ENCODE measurements around the gene FSTL3. TPM values are rescaled to one million over a fixed set of nuclear protein-coding genes. Genes with fewer than 3 reads are reported as not detected.
A peak's percentile ranks its signal among the peaks of the same experiment; 100 is the strongest.

The FSTL3 gene
- total and polyA plus RNA-seq, 2 of the 8 experiments (the other 6 are each of a cell fraction or from before 2014, with no cell fraction given) = 8.1 to 11.8 TPM

- Histone ChIP-seq H3K4ac (replicated peaks; ENCODE audit: insufficient read length, low read depth, low read length) (no peak overlapping the region), H3K56ac (replicated peaks; ENCODE audit: insufficient read length, low read depth, low read length) (no peak overlapping the region), H2BK15ac (ENCODE audit: low read length) (no peak overlapping the region), H3K27ac (ENCODE audit: low read depth, low read length) (no peak overlapping the region), H2BK20ac (ENCODE audit: low read length) (no peak overlapping the region), H3K23me2 (ENCODE audit: low read depth, low read length) (no peaks in the 10 kb centered on the region), H3K9me3 (ENCODE audit: insufficient read depth in 2 of 2, low read depth in 1 of 2, low read length in 1 of 2) (peaks cover 4 to 6% of the 10 kb centered on the region in 2 experiments; a peak in 2 of 4 replicates), H3K4me1 (replicated peaks in 1 of 4; ENCODE audit: control insufficient read depth in 3 of 4, insufficient read depth in 4 of 4, low read length in 3 of 4) (peaks cover 0 to 8% (median 5%) of the 10 kb centered on the region in 4 experiments; a peak in 4 of 7 replicates), H3K79me1 (ENCODE audit: low read depth, low read length) (no peaks in the 10 kb centered on the region; the same call in none of the 2 replicates), H3K14ac (ENCODE audit: insufficient read length) (no peak overlapping the region), H2BK120ac (replicated peaks; ENCODE audit: low read depth, low read length) (no peak overlapping the region), H3K4me2 (ENCODE audit: insufficient read depth in 1 of 2, low read depth in 2 of 2, low read length in 2 of 2) (no peak overlapping the region), H4K20me1 (replicated peaks in 1 of 2; ENCODE audit: control insufficient read depth in 1 of 2, insufficient read depth in 2 of 2, low read length in 2 of 2) (peaks cover 0 to 3% of the 10 kb centered on the region in 2 experiments), H3K27me3 (replicated peaks in 1 of 4; ENCODE audit: control insufficient read depth in 3 of 4, extremely low read depth in 1 of 4, insufficient read depth in 3 of 4, low read length in 3 of 4) (peaks cover 0 to 2% (median 0%) of the 10 kb centered on the region in 4 experiments; a peak in 2 of 7 replicates), H2BK5ac (ENCODE audit: low read depth, low read length) (no peak overlapping the region), H2BK12ac (ENCODE audit: low read depth, low read length) (no peak overlapping the region), H4K8ac (ENCODE audit: extremely low read depth, insufficient read depth, low read length) (peak overlapping the region; percentile 29), H3K36me3 (ENCODE audit: control insufficient read depth in 2 of 4, insufficient read depth in 4 of 4, low read length in 3 of 4) (no peaks in the 10 kb centered on the region), H4K91ac (replicated peaks; ENCODE audit: insufficient read length, low read length) (no peak overlapping the region), H3K79me2 (ENCODE audit: control insufficient read depth in 1 of 2, insufficient read depth in 2 of 2, low read length in 2 of 2) (no peaks in the 10 kb centered on the region), H3K9ac (replicated peaks in 1 of 4; ENCODE audit: extremely low read depth in 1 of 4, low read depth in 3 of 4, low read length in 3 of 4) (no peak overlapping the region), H4K5ac (ENCODE audit: insufficient read length, low read depth, low read length) (no peak overlapping the region), H3K4me3 (ENCODE audit: extremely low read depth in 1 of 4, insufficient read depth in 2 of 4, low read depth in 3 of 4, low read length in 4 of 4) (no peak overlapping the region), H3K18ac (ENCODE audit: extremely low read depth, low read length) (no peak overlapping the region), H2AFZ (ENCODE audit: low read length) (no peak overlapping the region), H2AK5ac (ENCODE audit: low read depth, low read length) (no peak overlapping the region), H3K23ac (ENCODE audit: insufficient read length) (no peak overlapping the region)
- WGBS, 2 experiments (ENCODE audit: extremely low coverage in 1 of 2, insufficient coverage in 1 of 2, insufficient read length in 1 of 2, insufficient replicate concordance in 2 of 2, low coverage in 1 of 2, low lambda C conversion rate in 2 of 2, missing lambda C conversion rate in 1 of 2) = 79% methylated on average over 47 of the region's 54 CpGs; no CpG with 5 or more reads in 1 of the 2 experiments
- no peak for FAIRE-seq
- ChIA-PET POLR2A (ENCODE audit: partially characterized antibody) (interaction anchor here (0.8 kb wide), 1 partner anchor 11 kb away, joined by 4 read pairs; no protein-coding TSS in a partner anchor), CTCF (ENCODE audit: partially characterized antibody) (interaction anchor here (0.9 to 1.5 kb wide), 3 partner anchors 11 to 199 kb away, joined by 3 to 4 read pairs (median 4); no protein-coding TSS in a partner anchor)
- TF ChIP-seq CEBPB (IDR thresholded peaks at IDR 0.05; ENCODE audit: low read depth, low read length) = peak; percentile 83
- no peak for TF ChIP-seq RAD21 (IDR thresholded peaks at IDR 0.05 in 1 of 2, conservative IDR thresholded peaks at IDR 0.05 in 1 of 2; ENCODE audit: low read depth in 2 of 2, low read length in 2 of 2)
- DNase-seq (ENCODE audit: low read depth in 1 of 2, low spot score in 2 of 2) = peak in 1 of 2 experiments; percentile 60
Measured at GRCh38 chr19:718991-719512, 42.9 kb downstream of the FSTL3 start.
